Stimulated activated CD4-positive, alpha-beta T cell treated with anti-CD3 and anti-CD28 coated beads, Interleukin-15, amount 100 ng/mL, for 24 hours (primary cell): Measurements from ENCODE around the gene DCP2.

Experiments
- DNase-seq: peaks from one replicate; pipeline ENCODE4 v3.0.0-alpha.2; 2020

DCP2 gene

GRCh38 chr5:113047733-113048652 lies 71.4 kb downstream of the DCP2 start:
- no peak for DNase-seq

DNA sequence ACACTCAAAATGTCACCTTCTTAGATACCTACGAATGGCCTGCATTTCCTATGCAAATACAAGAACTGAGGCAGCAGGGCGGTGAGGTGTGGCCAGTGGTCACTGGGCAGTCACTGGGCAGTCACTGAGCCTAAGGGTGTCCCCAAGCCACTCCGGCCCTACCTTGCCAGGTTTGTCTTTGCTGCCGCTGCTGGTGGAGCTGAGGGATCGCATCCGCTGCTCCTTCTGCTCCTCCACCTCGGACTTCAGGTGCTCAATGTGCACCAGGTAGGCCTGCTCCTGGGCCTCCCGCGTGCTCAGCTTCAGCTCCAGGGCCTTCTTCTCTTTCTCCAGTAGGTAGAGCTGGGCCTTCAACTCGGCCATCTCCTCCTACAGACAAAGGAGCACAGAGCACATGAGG lies 72.3 kb downstream of the DCP2 start:
- DNase-seq, result no peak

DNA sequence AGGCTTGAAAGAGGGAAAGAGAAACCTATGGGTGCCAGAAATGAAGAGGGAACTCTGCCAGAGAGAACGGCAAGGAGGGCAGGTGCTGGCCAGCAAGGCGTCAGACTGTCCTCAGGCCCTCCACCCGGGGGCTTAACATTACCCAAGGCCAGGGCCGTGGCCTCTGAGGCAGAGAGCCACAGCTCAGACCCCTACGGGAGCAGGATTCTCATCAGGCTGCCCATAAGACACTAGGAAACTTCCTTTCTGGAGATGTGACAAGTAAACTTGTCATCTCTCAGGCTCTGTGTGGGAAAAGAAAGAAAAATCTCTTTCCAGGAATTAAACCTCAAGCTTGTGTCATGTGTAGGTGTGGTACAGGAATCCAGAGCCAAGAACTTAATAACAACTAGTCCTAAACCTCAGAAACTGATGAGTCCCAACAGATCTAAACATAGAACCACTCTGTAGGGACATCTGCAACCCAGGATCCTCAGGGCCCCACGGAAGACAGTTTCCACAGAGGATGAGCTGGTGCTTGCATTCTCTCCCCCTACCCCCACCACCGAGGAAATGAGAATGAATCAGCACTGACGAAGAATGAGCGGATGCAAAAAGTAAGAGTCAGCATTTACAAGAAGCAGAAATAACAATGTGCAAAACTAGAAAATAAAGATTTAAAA lies 74.3 kb downstream of the DCP2 start:
- DNase-seq, result peak; percentile 52

GRCh38 chr5:113052041-113052795 lies 75.6 kb downstream of the DCP2 start:
- DNase-seq, result no peak

DNA sequence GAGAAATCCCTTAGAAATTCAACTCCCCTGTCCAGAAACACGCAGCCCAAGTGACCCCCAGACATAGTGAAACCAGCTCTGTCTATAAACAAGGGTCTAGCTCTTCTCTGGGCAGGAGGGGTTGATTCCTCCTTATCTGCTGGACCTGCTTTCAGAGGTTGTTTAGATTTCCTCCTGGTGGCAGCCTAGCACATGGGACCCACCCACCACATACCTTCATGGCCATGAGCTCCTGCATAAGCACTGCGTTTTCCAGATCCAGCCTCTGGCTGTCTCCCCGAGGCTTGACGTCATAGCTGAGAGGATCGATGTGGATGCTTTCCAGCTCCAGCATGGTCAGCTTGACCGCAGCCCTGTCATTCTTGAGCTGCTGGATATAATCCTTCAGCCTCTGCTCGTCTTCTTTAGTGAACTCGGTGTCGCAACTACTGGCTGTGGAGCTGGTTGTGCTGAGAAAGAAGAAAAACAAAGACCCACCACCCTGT lies 77.0 kb downstream of the DCP2 start:
- DNase-seq, result no peak

GRCh38 chr5:113054899-113055298 lies 78.3 kb downstream of the DCP2 start:
- no peak for DNase-seq

GRCh38 chr5:113056988-113057387 lies 80.4 kb downstream of the DCP2 start:
- no peak for DNase-seq

- DNase-seq, result no peak
These were observed 81.0 kb downstream of the DCP2 start for GRCh38 chr5:113057557-113057984.

- DNase-seq, result no peak
These were observed 81.7 kb downstream of the DCP2 start for GRCh38 chr5:113058269-113058668.

GRCh38 chr5:113058706-113059226 lies 82.2 kb downstream of the DCP2 start:
- no peak for DNase-seq

DNA sequence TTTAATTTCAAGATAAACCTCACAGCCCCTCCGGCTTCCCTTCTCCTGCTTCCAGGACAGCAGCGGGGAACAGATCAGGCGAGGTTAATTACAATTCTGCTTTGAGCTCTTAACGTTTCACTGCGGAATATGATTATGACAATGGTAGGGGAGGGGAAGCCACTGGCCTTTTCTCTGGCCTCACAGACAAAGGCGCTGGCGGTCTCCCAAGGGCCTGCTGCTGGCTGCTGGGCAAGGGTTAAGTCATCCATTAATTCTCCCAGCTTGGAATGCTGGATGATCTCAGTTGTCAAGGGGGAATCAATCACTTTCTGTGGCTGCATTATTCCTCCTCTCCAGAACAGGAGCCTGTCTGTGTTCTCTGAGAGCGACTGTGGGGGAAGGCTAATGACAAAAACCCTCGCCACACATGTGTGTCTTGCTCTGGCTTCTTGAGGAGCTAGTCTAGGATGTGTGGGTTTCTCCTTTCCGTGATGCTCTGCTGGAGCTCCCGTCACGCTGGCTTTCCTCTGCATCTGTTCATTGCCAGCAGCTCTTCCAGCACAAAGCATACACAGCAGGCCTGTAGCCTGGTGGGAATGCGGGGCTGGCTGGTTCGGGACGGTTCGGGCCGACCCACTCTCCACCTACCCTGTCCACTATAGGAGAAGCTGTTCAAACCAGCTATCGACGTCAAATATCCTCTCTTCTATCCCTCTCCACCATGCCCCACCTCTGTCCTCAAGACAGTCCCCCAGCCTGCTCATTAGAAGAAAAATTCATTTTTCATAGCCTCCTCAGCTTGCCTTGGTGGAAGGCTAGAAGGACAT lies 82.8 kb downstream of the DCP2 start:
- no peak for DNase-seq

DNA sequence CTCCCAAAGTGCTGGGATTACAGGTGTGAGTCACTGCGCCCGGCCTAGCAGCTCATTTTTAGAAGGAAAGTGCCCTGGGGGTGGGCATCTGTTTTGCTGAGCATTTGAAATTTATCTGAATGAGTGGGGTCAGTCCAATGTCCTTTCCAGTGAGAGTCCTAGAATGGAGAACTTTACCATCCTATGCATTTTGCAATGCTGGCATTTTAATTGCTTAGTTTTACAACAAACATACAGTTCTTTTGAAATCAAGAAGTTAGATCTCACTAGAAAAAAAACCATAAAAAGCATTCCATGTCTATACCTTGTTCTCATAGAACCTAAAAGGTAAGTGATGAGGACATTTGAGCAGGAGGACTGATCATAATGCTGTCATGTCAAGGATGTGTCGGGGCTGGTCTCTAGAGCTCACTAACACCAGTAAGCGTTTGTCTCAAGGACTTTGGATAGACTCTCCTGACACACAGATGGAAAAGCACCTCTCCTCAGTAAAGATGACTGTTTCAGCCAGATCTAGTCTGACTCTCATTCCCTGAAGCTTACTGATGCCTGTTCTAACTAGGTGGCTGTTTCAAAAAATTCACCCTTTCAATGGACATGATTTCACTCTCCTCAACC lies 83.9 kb downstream of the DCP2 start:
- DNase-seq, result no peak

- no peak for DNase-seq
These were observed 85.5 kb downstream of the DCP2 start for GRCh38 chr5:113061846-113062780.

DNA sequence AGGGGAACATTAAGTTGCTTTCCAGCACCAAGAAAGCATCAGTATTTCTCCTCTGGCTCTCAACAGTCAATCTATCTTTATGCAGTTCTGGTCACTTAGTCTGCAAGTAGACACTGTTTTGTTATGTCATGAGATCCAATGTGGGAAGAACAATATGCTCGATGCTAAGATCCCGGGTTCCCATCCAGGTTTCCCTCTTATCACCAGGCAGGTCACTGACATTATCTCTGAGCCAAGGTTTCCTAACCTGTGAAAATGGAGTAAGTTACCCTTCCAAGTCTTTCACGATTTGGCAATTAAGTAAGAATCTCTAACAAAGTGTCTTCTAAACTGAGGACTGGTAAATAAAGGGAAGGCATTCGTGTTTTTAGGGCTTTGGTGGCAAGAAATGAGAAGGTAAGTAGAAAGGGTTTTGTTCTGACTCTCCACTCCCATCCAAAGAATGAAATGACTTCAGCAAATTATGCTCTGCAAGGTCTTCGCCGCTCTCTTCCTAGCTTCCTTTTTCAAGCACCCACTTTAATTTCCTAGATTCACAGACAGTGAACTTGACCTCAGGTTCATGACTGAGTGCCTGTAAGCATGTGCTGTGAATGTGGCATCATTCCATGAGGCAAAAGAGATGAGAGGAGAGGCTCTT lies 86.4 kb downstream of the DCP2 start:
- DNase-seq, result no peak

- no peak for DNase-seq
These were observed 87.3 kb downstream of the DCP2 start for GRCh38 chr5:113063927-113064326.

GRCh38 chr5:113064806-113065205 lies 88.2 kb downstream of the DCP2 start:
- no peak for DNase-seq

DNA sequence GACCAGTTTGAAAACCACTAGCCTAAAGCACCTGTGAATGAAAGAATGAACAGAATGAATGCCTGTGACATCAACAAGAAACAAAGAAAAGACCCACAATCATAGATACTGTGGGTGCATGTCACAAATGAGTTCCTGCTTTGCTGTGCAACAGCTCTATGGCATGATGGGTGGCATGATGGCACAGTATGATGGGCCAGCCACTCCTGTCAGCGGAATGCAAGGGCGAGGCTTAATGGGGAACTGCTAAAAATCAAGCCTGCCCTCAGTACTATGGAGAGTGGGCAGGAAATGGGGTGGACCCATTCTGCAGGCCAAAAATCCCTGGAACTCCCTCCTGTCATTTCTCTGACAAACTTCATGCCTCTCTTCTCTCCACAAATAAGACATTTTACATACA lies 89.0 kb downstream of the DCP2 start:
- no peak for DNase-seq

DNA sequence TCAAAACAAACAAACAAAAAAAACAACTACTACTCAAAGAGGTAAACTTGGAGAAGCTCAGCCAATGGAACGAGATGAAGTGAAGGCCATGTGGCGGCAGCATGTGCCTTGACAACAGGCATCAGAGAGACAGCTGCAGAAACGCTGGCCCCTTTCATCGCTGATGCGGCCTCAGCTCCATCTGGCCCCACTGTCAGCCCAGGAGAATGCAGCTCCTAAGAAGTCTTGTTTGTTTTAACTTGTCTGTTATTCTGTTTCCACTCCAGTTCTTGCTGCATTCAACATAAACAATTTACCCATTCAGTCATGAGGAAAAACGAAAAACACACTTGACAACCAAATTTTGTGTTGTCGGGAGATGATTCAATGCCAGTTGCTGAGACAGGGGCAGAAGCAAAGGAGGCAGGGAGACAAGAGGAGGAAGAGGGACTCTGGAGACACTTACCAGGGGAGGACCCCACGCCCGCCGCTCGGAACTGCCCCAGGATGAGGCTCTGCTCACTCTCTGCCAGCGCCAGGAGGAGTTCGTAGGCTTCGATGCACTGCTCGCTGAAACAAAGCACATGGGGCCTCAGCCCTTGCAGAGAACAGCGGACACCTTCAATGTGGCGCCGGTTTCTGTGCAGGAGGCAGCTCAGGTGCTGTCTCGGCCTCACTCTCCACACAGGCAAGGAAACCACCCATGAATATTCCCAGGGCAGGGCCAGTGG lies 91.2 kb downstream of the DCP2 start:
- DNase-seq, result no peak

GRCh38 chr5:113068559-113068958 lies 92.0 kb downstream of the DCP2 start:
- DNase-seq, result no peak
